Fibroblast of lung (primary cell): Measurements from ENCODE around the gene XPR1. TPM values are rescaled to one million over a fixed set of nuclear protein-coding genes. Genes with fewer than 3 reads are reported as not detected.

Experiments used
- DNase-seq, 2 donors: peaks; one replicate each; pipeline versions ENCODE4 v3.0.0 to v3.0.0-alpha.2; 2010; ENCODE audit warnings: low read depth in 2 of 2
- H2AFZ ChIP-seq: 2 replicates; pipeline ENCODE4 v1.5.1; 2012; ENCODE audit warnings: low read length, control low read depth, inconsistent platforms
- H3K27ac ChIP-seq: 2 replicates; pipeline ENCODE4 v1.5.1; 2011; ENCODE audit warnings: low read length, control low read depth; ENCODE audit not compliant: insufficient read depth
- H3K27me3 ChIP-seq: 2 replicates; pipeline ENCODE4 v1.5.1; 2011; ENCODE audit warnings: mild to moderate bottlenecking, low read length; ENCODE audit not compliant: control insufficient read depth, insufficient read depth
- H3K36me3 ChIP-seq: 2 replicates; pipeline ENCODE4 v1.5.1; 2011; ENCODE audit warnings: low read length; ENCODE audit not compliant: control insufficient read depth, insufficient read depth
- H3K4me1 ChIP-seq: 2 replicates; pipeline ENCODE4 v1.5.1; 2011; ENCODE audit warnings: low read length; ENCODE audit not compliant: control insufficient read depth, insufficient read depth; ENCODE audit errors: extremely low read depth
- H3K4me2 ChIP-seq: 2 replicates; pipeline ENCODE4 v1.5.1; 2011; ENCODE audit warnings: low read length, control low read depth; ENCODE audit not compliant: insufficient read depth; ENCODE audit errors: extremely low read depth
- H3K4me3 ChIP-seq, 4 experiments: fragments of 200-600 bp in 1 of 4; sonication (generic) in 1 of 4; replicated peaks in 1 of 4; 2 replicates each; pipeline ENCODE4 v1.5.1; 2011 to 2016; ENCODE audit warnings: low read length in 4 of 4, low read depth in 3 of 4, mild to moderate bottlenecking in 3 of 4, control low read depth in 2 of 4, inconsistent platforms in 1 of 4, mixed read lengths in 1 of 4; ENCODE audit not compliant: insufficient read depth in 1 of 4; ENCODE audit errors: control extremely low read depth in 1 of 4
- H3K79me2 ChIP-seq: 2 replicates; pipeline ENCODE4 v1.5.1; 2012; ENCODE audit warnings: mild to moderate bottlenecking, low read length, inconsistent platforms; ENCODE audit not compliant: control insufficient read depth, insufficient read depth
- H3K9ac ChIP-seq: 2 replicates; pipeline ENCODE4 v1.5.1; 2011; ENCODE audit warnings: mild to moderate bottlenecking, low read length, control low read depth; ENCODE audit not compliant: insufficient read depth
- H3K9me3 ChIP-seq: 2 replicates; pipeline ENCODE4 v1.5.1; 2012; ENCODE audit warnings: low read depth, low read length; ENCODE audit not compliant: control insufficient read depth, insufficient read depth
- H4K20me1 ChIP-seq: 2 replicates; pipeline ENCODE4 v1.5.1; 2011; ENCODE audit warnings: low read length; ENCODE audit not compliant: control insufficient read depth, insufficient read depth; ENCODE audit errors: extremely low read depth
- CTCF ChIP-seq, 2 donors: IDR thresholded peaks in 1 of 2; conservative IDR thresholded peaks in 1 of 2; 1 replicate in 1 of 2; 2 replicates in 1 of 2; pipeline ENCODE4 v1.5.1; 2011 to 2012; ENCODE audit warnings: low read length in 2 of 2, control low read depth in 1 of 2, inconsistent platforms in 1 of 2, low read depth in 1 of 2, mild to moderate bottlenecking in 1 of 2
- EZH2 ChIP-seq: IDR thresholded peaks from 2 replicates; pipeline ENCODE4 v1.5.1; 2012; ENCODE audit warnings: low read length, control low read depth, mild to moderate bottlenecking; ENCODE audit errors: missing control alignments
- polyA plus RNA-seq, 2 donors: library from polyadenylated mRNA; depleted of rRNA in 1 of 2; stranded (reverse) in 1 of 2; unstranded in 1 of 2; fragments of >200 nt; gene quantifications; 2 replicates each; pipeline ENCODE4 v1.2.1, GENCODE V29; 2011 to 2012; ENCODE audit warnings: missing spikeins in 1 of 2
- total RNA-seq: library from RNA; depleted of rRNA; stranded (reverse); fragments of >200 nt; gene quantifications from 2 replicates; pipeline ENCODE4 v1.2.1, GENCODE V29; 2014

Gene XPR1
- total and polyA plus RNA-seq, 2 donors (not counting 1 experiment from before 2014, with no cell fraction given): 18.4 to 31.5 TPM

- DNase-seq: no peak
- H3K9me3 ChIP-seq: no peaks in the 10 kb centered on the region
- H3K27me3 ChIP-seq: no peaks in the 10 kb centered on the region
- peaks cover 4% of the 10 kb centered on the region for H3K79me2 ChIP-seq
- no peak overlapping the region for H3K9ac ChIP-seq
- no peak overlapping the region for H3K4me3 ChIP-seq
- H3K4me2 ChIP-seq: no peak overlapping the region
- no peak overlapping the region for H2AFZ ChIP-seq
- TF ChIP-seq CTCF (conservative IDR thresholded peaks at IDR 0.05 in 1 of 2, IDR thresholded peaks at IDR 0.05 in 1 of 2; ENCODE audit: low read depth in 1 of 2, low read length in 2 of 2): no peak
- no peak for TF ChIP-seq EZH2
- H3K36me3 ChIP-seq: no peaks in the 10 kb centered on the region
- H4K20me1 ChIP-seq: no peaks in the 10 kb centered on the region
- no peak overlapping the region for H3K27ac ChIP-seq
- peaks cover 5% of the 10 kb centered on the region for H3K4me1 ChIP-seq
Measured at GRCh38 chr1:180909462-180909976, 277.7 kb downstream of the XPR1 start.

GRCh38 chr1:180911640-180912191, 279.9 kb downstream of the XPR1 start:
- Histone ChIP-seq H3K4me3 (peak overlapping the region; percentile 55 to 73 (median 60)), H3K9ac (peak overlapping the region; percentile 85), H2AFZ (peak overlapping the region; percentile 80), H3K4me2 (peak overlapping the region; percentile 92), H3K36me3 (no peaks in the 10 kb centered on the region), H3K9me3 (no peaks in the 10 kb centered on the region), H4K20me1 (no peaks in the 10 kb centered on the region), H3K27ac (peak overlapping the region; percentile 75), H3K27me3 (no peaks in the 10 kb centered on the region), H3K79me2 (peaks cover 4% of the 10 kb centered on the region), H3K4me1 (peaks cover 5% of the 10 kb centered on the region)
- peak; percentile 21 to 39 for DNase-seq
- TF ChIP-seq EZH2 (no peak), CTCF (conservative IDR thresholded peaks at IDR 0.05 in 1 of 2, IDR thresholded peaks at IDR 0.05 in 1 of 2; ENCODE audit: low read depth in 1 of 2, low read length in 2 of 2) (no peak)

- no peak for TF ChIP-seq EZH2
- TF ChIP-seq CTCF (conservative IDR thresholded peaks at IDR 0.05 in 1 of 2, IDR thresholded peaks at IDR 0.05 in 1 of 2; ENCODE audit: low read depth in 1 of 2, low read length in 2 of 2): no peak
- H3K9ac ChIP-seq: peak overlapping the region; percentile 85
- peak overlapping the region; percentile 75 for H3K27ac ChIP-seq
- H3K79me2 ChIP-seq: peaks cover 4% of the 10 kb centered on the region
- peak; percentile 54 to 57 for DNase-seq
- no peaks in the 10 kb centered on the region for H3K9me3 ChIP-seq
- H2AFZ ChIP-seq: peak overlapping the region; percentile 80
- no peaks in the 10 kb centered on the region for H3K27me3 ChIP-seq
- H3K4me1 ChIP-seq: peaks cover 5% of the 10 kb centered on the region
- peak overlapping the region; percentile 55 to 73 (median 60) for H3K4me3 ChIP-seq
- no peaks in the 10 kb centered on the region for H4K20me1 ChIP-seq
- H3K36me3 ChIP-seq: no peaks in the 10 kb centered on the region
- peak overlapping the region; percentile 92 for H3K4me2 ChIP-seq
Measured at GRCh38 chr1:180912211-180912800, 280.5 kb downstream of the XPR1 start.
